Nephron (organoid): ENCODE results near the gene GABRP.

Source experiments
- H3K27ac Mint-ChIP-seq, 3 experiments: 2 replicates each; pipeline ENCODE4 v1.8.0; 2020; ENCODE audit warnings: mixed read lengths in 3 of 3, mild to moderate bottlenecking in 2 of 3, moderate library complexity in 1 of 3
- H3K27me3 Mint-ChIP-seq: 2 replicates; pipeline ENCODE4 v1.8.0; 2021; ENCODE audit warnings: low read depth, mild to moderate bottlenecking, moderate library complexity, mixed read lengths
- H3K36me3 Mint-ChIP-seq: 2 replicates; pipeline ENCODE4 v1.8.0; 2020; ENCODE audit warnings: low read depth, mixed read lengths
- H3K4me1 Mint-ChIP-seq: 2 replicates; pipeline ENCODE4 v1.8.0; 2020; ENCODE audit warnings: mixed read lengths
- H3K4me3 Mint-ChIP-seq, 3 experiments: 2 replicates each; pipeline ENCODE4 v1.8.0; 2020; ENCODE audit warnings: mild to moderate bottlenecking in 3 of 3, mixed read lengths in 3 of 3, moderate library complexity in 2 of 3
- H3K9me3 Mint-ChIP-seq: 2 replicates; pipeline ENCODE4 v1.8.0; 2020; ENCODE audit warnings: mixed read lengths
- TF ChIP-seq, protein P1 (sequence below), 3 experiments: fragments of 200-600 bp; sonication (generic); IDR thresholded peaks; one replicate each; pipeline ENCODE4 v1.5.0; 2021; ENCODE audit warnings: antibody characterized with exemption in 3 of 3; ENCODE audit not compliant: unreplicated experiment in 3 of 3

GABRP gene

DNA sequence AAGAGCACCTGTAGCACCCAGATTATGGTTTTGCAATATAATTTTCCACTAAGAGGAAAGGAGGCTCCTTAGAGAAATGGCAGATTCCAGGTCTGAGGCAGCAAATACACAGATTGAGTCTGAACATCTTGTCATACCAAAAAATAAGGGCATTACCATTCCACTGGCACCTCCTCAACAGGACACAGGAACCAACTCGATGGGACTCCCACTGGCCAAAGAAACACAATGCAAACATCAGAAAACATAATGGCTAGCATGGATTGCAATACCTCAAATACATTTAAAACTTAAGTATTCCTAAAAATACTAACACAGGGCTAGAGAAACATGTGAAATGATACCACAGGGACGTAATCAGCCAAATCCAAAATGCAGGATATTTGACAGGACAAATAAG is 65.8 kb downstream of the GABRP start:
- TF ChIP-seq, protein P1, sequence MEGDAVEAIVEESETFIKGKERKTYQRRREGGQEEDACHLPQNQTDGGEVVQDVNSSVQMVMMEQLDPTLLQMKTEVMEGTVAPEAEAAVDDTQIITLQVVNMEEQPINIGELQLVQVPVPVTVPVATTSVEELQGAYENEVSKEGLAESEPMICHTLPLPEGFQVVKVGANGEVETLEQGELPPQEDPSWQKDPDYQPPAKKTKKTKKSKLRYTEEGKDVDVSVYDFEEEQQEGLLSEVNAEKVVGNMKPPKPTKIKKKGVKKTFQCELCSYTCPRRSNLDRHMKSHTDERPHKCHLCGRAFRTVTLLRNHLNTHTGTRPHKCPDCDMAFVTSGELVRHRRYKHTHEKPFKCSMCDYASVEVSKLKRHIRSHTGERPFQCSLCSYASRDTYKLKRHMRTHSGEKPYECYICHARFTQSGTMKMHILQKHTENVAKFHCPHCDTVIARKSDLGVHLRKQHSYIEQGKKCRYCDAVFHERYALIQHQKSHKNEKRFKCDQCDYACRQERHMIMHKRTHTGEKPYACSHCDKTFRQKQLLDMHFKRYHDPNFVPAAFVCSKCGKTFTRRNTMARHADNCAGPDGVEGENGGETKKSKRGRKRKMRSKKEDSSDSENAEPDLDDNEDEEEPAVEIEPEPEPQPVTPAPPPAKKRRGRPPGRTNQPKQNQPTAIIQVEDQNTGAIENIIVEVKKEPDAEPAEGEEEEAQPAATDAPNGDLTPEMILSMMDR (IDR thresholded peaks at IDR 0.05; ENCODE audit: unreplicated experiment in 3 of 3), result no peak
- Mint-ChIP-seq H3K4me1 (no peaks in the 10 kb centered on the region), H3K27ac (no peak overlapping the region), H3K36me3 (no peaks in the 10 kb centered on the region), H3K4me3 (no peak overlapping the region), H3K9me3 (peaks cover 3% of the 10 kb centered on the region), H3K27me3 (no peaks in the 10 kb centered on the region)

DNA sequence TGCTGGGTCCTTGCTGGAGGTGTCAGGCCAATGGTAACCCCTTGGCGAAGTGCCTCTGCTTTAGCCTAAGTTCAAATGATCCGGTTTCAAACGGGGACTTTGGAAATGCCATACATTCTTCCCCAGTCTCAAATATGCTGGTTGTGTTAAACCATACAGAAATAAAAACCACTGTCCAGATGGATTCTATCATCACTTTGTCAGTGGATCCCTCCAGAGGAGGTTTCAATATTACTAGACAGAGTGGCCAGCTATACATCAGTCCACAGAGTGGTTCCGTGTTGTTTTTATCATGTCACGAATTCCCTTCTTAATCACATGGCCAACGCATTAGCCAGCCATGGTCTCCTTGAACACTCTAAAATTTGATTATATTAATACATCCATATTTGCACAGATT is 71.0 kb downstream of the GABRP start:
- Mint-ChIP-seq H3K9me3 (peaks cover 11% of the 10 kb centered on the region), H3K4me1 (no peaks in the 10 kb centered on the region), H3K36me3 (peaks cover 3% of the 10 kb centered on the region), H3K27ac (no peak overlapping the region), H3K4me3 (no peak overlapping the region), H3K27me3 (no peaks in the 10 kb centered on the region)
- TF ChIP-seq, protein P1 (IDR thresholded peaks at IDR 0.05; ENCODE audit: unreplicated experiment in 3 of 3), result no peak

DNA sequence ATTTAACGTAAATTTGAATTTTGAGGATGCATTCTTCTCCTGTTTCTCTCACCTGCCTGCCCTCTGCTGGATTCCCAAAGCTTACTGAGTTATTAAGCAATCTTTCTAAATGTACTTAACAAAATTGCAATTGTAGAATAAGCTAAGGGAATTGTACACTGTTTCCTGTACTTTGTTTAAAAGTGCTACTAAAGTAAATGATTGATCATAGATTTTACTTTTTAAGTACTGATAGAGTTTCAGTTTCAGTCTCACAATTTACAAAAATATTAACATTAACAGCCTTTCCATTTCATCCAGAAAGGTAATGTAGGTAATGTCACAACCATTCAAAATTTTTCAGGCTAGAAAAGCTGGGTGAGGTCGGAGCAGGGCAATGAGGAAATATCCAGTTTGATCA is 73.5 kb downstream of the GABRP start:
- H3K4me1 Mint-ChIP-seq, result peaks cover 9% of the 10 kb centered on the region
- no peak overlapping the region for H3K4me3 Mint-ChIP-seq
- peaks cover 23% of the 10 kb centered on the region for H3K9me3 Mint-ChIP-seq
- H3K27ac Mint-ChIP-seq, result no peak overlapping the region
- peaks cover 10% of the 10 kb centered on the region for H3K36me3 Mint-ChIP-seq
- TF ChIP-seq, protein P1 (IDR thresholded peaks at IDR 0.05; ENCODE audit: unreplicated experiment in 3 of 3), result no peak
- H3K27me3 Mint-ChIP-seq, result no peaks in the 10 kb centered on the region

DNA sequence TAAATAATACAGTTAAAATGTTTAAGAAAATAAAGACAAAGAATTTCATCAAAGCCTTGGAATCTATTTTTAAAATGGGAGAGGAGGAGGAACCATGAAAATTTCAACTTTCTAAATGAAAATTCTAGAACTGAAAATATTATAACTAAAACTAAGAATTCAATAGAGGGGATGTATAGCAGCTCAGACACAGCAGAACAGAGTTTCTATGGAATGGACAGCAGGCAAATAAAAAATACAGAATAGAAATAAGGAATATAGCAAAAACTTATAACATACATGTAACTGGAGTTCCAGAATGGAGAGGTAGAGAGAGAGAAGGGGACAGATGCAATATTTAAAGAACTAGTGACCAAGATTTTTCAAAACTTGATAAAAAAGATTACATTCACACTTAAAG is 76.9 kb downstream of the GABRP start:
- Mint-ChIP-seq H3K9me3 (peaks cover 23% of the 10 kb centered on the region), H3K27ac (no peak overlapping the region), H3K27me3 (no peaks in the 10 kb centered on the region), H3K4me1 (peaks cover 22% of the 10 kb centered on the region), H3K36me3 (peaks cover 15% of the 10 kb centered on the region), H3K4me3 (peak overlapping the region; percentile 86 to 92 (median 91))
- TF ChIP-seq, protein P1 (IDR thresholded peaks at IDR 0.05; ENCODE audit: unreplicated experiment in 3 of 3), result no peak

DNA sequence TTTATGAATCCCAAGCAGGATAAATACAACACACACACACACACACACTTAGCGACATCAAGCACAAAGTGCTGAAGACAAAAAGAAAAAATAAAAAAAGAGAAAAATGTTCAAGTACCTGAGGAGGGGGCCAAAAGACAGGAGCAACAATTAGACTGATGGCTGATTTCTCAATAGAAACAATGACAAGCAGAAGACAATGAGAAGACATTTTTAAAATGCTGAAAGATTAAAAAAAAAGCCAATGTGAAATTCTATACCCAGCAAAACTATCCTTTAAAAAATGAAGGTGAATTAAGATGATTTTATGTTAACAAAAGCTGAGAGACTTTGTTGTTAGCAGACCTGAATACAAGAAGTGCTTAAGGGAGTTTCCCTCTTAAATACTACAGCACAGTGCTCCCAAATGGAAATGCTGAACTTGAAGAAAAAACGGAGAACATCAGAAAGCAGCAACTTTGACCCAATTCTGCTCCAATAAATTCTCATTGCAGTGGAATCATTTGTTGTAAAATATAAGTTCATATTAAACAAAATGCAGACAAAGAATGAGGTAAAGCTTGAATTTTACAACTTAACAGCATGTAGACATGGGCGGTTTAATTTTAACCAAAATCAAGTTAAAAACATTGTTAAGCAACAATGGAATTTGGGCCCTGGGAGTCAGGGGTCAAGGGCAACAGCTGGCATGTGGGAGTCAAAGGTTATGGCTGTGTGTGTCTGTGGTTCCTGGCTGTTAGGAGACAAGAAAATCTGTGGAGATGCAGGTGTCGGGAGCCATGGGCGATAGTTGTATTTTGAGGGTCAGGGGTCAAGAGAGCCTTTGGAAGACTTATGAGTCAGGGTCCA is 77.5 kb downstream of the GABRP start:
- Mint-ChIP-seq H3K4me1 (peaks cover 22% of the 10 kb centered on the region), H3K9me3 (peaks cover 23% of the 10 kb centered on the region), H3K27me3 (no peaks in the 10 kb centered on the region), H3K27ac (peak overlapping the region in 2 of 3 experiments; percentile 15 to 43), H3K4me3 (peak overlapping the region; percentile 86 to 92 (median 91)), H3K36me3 (peaks cover 18% of the 10 kb centered on the region)
- TF ChIP-seq, protein P1 (IDR thresholded peaks at IDR 0.05; ENCODE audit: unreplicated experiment in 3 of 3), result no peak

DNA sequence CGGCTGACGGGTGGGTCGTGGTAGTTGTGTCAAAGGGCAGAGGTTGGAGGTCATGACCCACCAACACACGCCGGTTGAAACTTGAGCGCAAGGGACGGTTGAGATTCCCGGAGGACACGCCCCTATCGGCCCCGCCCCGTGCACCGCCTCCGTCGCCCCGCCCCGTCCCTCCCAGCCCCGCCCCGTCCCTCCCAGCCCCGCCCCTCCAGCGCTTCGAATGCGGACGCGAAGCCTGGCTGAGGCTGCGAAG is 78.1 kb downstream of the GABRP start:
- Mint-ChIP-seq H3K9me3 (peaks cover 23% of the 10 kb centered on the region), H3K4me3 (peak overlapping the region; percentile 86 to 92 (median 91)), H3K4me1 (peaks cover 22% of the 10 kb centered on the region), H3K27ac (peak overlapping the region in 2 of 3 experiments; percentile 15 to 43), H3K27me3 (no peaks in the 10 kb centered on the region), H3K36me3 (peaks cover 20% of the 10 kb centered on the region)
- TF ChIP-seq, protein P1 (IDR thresholded peaks at IDR 0.05; ENCODE audit: unreplicated experiment in 3 of 3), result no peak
